ENCODE results near the gene GAS6. TPM values are rescaled to one million over a fixed set of nuclear protein-coding genes. Genes with fewer than 3 reads are reported as not detected.
A peak's percentile ranks its signal among the peaks of the same experiment; 100 is the strongest.
"Not testable (repeated sequence)": the region's sequence is repeated elsewhere in the genome, so short reads cannot be mapped to it uniquely, and the experiment has no call there.

GAS6 gene
- total RNA-seq = 100 to 1,000 TPM; 125 to 438 (median 183) TPM
- polyA plus RNA-seq = 100 to 1,000 TPM in 1 of 2 donors, 10 to 100 TPM in 1; 96.7 to 249 TPM
- long read RNA-seq, donor 1, transcript GAS6-201 (15 exons, 2,490 nt) = major isoform, 593 of 1,116 reads
- long read RNA-seq, donor 1, transcript GAS6-204 (1 exons, 2,646 nt) = minor isoform, 146 of 1,116 reads
- long read RNA-seq, donor 1, transcript GAS6-205 (9 exons, 2,169 nt) = minor isoform, 14 of 1,116 reads
- long read RNA-seq, donor 1, transcript GAS6-203 (7 exons, 2,507 nt) = minor isoform, 14 of 1,116 reads
- long read RNA-seq, donor 1, partial matches to known transcripts = 295 of 1,116 reads
- long read RNA-seq, donor 1, other reads (novel, unspliced or antisense) = 53 of 1,116 reads
- long read RNA-seq, donor 2, transcript GAS6-205 (9 exons, 2,169 nt) = minor isoform, 21 of 565 reads
- long read RNA-seq, donor 2, transcript GAS6-201 (15 exons, 2,490 nt) = minor isoform, 21 of 565 reads
- long read RNA-seq, donor 2, transcript GAS6-204 (1 exons, 2,646 nt) = major isoform, 23 of 565 reads
- long read RNA-seq, donor 2, transcript GAS6-203 (7 exons, 2,507 nt) = minor isoform, 10 of 565 reads
- long read RNA-seq, donor 2, partial matches to known transcripts = 451 of 565 reads
- long read RNA-seq, donor 2, other reads (novel, unspliced or antisense) = 39 of 565 reads
- long read RNA-seq, donor 3, transcript GAS6-204 (1 exons, 2,646 nt) = minor isoform, 98 of 655 reads
- long read RNA-seq, donor 3, transcript GAS6-201 (15 exons, 2,490 nt) = major isoform, 322 of 655 reads
- long read RNA-seq, donor 3, partial matches to known transcripts = 176 of 655 reads
- long read RNA-seq, donor 3, other reads (novel, unspliced or antisense) = 55 of 655 reads

DNA sequence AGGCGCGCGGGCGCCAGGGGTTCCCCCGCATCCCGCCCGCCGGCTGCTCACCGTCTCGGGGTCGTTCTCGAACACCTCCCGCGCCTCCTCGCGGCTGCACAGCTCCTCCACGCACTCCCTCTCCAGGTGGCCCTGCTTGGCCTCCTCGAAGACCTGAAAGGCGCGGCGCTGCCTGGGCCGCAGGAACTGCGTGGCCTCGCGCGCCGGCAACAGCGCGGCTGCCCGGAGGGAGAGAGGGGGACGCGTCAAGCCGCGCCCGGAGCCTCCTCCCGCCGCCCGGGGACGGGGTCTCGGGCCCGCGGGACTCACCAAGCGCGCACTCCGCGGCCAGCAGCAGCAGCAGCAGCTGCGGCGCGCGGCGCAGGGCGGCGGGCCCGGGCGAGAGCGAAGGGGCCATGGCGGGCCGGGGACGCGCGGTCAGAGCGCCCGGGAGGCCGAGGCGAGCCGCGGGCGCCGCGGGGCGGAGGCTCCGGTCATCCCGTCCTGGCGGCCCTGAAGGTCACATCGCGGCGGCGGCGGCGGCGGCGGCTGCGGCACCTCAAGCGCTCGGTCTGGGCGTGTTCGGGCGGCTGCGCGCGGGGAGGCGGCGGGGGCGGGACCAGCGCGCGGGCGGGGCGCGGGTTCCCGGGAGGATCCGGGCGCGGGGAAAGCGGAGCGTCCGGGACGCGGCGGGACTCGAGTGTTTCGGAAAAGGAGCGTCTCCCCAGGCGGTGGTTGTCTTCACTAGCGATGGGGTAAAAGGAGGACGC is at the start of gene GAS6:
GAS6 (minus strand) TSS at position 553 of the 749 bp plus-strand sequence; CDS start at position 397, 156 bp downstream.
- TF ChIP-seq POLR2A (IDR thresholded peaks at IDR 0.05) = peak in 1 of 2 donors; percentile 48
- TF ChIP-seq, protein P1, sequence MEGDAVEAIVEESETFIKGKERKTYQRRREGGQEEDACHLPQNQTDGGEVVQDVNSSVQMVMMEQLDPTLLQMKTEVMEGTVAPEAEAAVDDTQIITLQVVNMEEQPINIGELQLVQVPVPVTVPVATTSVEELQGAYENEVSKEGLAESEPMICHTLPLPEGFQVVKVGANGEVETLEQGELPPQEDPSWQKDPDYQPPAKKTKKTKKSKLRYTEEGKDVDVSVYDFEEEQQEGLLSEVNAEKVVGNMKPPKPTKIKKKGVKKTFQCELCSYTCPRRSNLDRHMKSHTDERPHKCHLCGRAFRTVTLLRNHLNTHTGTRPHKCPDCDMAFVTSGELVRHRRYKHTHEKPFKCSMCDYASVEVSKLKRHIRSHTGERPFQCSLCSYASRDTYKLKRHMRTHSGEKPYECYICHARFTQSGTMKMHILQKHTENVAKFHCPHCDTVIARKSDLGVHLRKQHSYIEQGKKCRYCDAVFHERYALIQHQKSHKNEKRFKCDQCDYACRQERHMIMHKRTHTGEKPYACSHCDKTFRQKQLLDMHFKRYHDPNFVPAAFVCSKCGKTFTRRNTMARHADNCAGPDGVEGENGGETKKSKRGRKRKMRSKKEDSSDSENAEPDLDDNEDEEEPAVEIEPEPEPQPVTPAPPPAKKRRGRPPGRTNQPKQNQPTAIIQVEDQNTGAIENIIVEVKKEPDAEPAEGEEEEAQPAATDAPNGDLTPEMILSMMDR (IDR thresholded peaks at IDR 0.05) = peak in 6 of 12 donors; percentile 7 to 29 (median 22)
- DNase-seq = peak; percentile 77 to 87 (median 79)
- ATAC-seq = peak in 3 of 4 donors; percentile 48 to 71 (median 69)
- Histone ChIP-seq H3K27me3 (peaks cover 0 to 6% (median 0%) of the 10 kb centered on the region in 9 donors), H3K27ac (peak within 1 kb of the TSS; percentile 88 to 98 (median 94)), H3K36me3 (peaks cover 0 to 12% (median 0%) of the 10 kb centered on the region in 9 donors), H3K9me3 (no peaks in the 10 kb centered on the region), H3K4me3 (peak within 1 kb of the TSS; percentile 76 to 97 (median 86)), H3K4me1 (peaks cover 0 to 49% (median 36%) of the 10 kb centered on the region in 12 donors)
- intact Hi-C loops (cut with DNase I) = loop anchor here in 7 of 10 donors (1.0 to 5.0 kb wide), 8 partner anchors 8 to 46 kb away; no protein-coding TSS in a partner anchor
- 0 to 1% (median 0%) methylated on average over 24 to 116 of the region's 116 CpGs for WGBS, 4 donors

DNA sequence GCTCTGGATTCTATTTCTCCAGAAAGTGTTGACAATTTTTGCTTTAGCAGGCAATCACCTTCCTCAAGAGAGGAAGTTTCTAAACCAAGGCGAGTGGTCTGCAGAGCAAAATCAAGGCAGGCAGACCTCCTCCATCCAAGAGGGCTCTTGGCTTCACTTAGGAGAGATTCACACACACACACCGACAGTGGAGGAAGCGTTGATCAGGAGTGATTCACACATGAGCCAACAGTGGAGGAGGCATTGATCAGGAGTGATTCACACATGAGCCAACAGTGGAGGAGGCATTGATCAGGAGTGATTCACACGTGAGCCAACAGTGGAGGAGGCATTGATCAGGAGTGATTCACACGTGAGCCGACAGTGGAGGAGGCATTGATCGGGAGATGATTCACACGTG is 49.5 kb upstream of the GAS6 start:
- ATAC-seq = not testable (repeated sequence)
- 75 to 85% (median 77%) methylated on average over 8 of the region's 8 CpGs for WGBS, 4 donors

DNA sequence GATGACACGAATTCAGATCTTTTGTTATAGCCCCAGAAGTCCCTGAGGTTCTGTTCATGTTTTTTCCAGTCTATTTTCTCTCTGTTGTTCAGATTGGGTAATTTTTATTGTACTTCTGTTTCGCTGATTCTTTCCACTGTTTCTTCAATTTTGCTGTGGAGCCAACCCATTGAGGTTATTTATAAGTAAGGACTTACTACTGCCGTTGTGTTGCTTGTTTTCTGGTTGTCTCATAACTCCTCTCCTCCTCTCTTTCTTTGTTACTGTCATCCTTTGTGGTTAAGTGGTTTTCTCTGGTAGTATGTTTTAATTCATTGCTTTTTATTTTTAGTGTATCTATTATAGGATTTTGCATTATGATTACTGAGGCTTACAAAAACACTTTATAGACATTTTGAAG is 48.7 kb upstream of the GAS6 start:
- H3K36me3 ChIP-seq = no peaks in the 10 kb centered on the region
- no peak overlapping the region for H3K4me3 ChIP-seq
- WGBS, 4 donors = 75 to 82% (median 79%) methylated on average over 3 of the region's 3 CpGs
- no peak for ATAC-seq
- DNase-seq = no peak
- TF ChIP-seq, protein P1 (IDR thresholded peaks at IDR 0.05) = no peak
- no peak for TF ChIP-seq POLR2A (IDR thresholded peaks at IDR 0.05)
- intact Hi-C loops (cut with DNase I) = no loop called here
- peaks cover 0 to 13% (median 0%) of the 10 kb centered on the region in 12 donors for H3K9me3 ChIP-seq
- no peak overlapping the region for H3K27ac ChIP-seq
- H3K4me1 ChIP-seq = peaks cover 0 to 6% (median 0%) of the 10 kb centered on the region in 12 donors
- H3K27me3 ChIP-seq = peaks cover 0 to 49% (median 5%) of the 10 kb centered on the region in 9 donors

More for the DNA sequence above, 49.5 kb upstream of the GAS6 start:
- H3K4me3 ChIP-seq; H3K36me3 ChIP-seq; intact Hi-C loops (cut with DNase I); H3K4me1 ChIP-seq; H3K27ac ChIP-seq; DNase-seq: not testable (repeated sequence)
- H3K9me3 ChIP-seq = peaks cover 0 to 13% (median 0%) of the 10 kb centered on the region in 12 donors
- peaks cover 0 to 45% (median 5%) of the 10 kb centered on the region in 9 donors for H3K27me3 ChIP-seq
